Activated CD8-positive, alpha-beta memory T cell treated with anti-CD3 and anti-CD28 coated beads, Interleukin-2, amount 50 U/mL, for 48 hours (primary cell): Measurements from ENCODE around the gene ARL4D.

Source experiments
- DNase-seq: peaks from one replicate; pipeline ENCODE4 v3.0.0-alpha.2; 2020

Gene ARL4D

GRCh38 chr17:43431714-43432523, 33.1 kb downstream of the ARL4D start:
- DNase-seq, result no peak

GRCh38 chr17:43434902-43435319, 36.1 kb downstream of the ARL4D start:
- no peak for DNase-seq

GRCh38 chr17:43437756-43438155, 39.0 kb downstream of the ARL4D start:
- no peak for DNase-seq

GRCh38 chr17:43438626-43439025, 39.8 kb downstream of the ARL4D start:
- DNase-seq, result no peak

- no peak for DNase-seq
Measured at GRCh38 chr17:43439041-43439440, 40.2 kb downstream of the ARL4D start.

GRCh38 chr17:43442711-43443110, 43.9 kb downstream of the ARL4D start:
- no peak for DNase-seq

GRCh38 chr17:43443381-43443780, 44.6 kb downstream of the ARL4D start:
- no peak for DNase-seq

- no peak for DNase-seq
Measured at GRCh38 chr17:43444223-43445008, 45.6 kb downstream of the ARL4D start.

- DNase-seq, result no peak
Measured at GRCh38 chr17:43445009-43445589, 46.3 kb downstream of the ARL4D start.

GRCh38 chr17:43446773-43447172, 48.0 kb downstream of the ARL4D start:
- no peak for DNase-seq

GRCh38 chr17:43448720-43449469, 50.1 kb downstream of the ARL4D start:
- DNase-seq, result no peak

GRCh38 chr17:43449470-43450248, 50.9 kb downstream of the ARL4D start:
- no peak for DNase-seq
